GM19395 (cell line): ENCODE data around the gene TBCA.
"Not testable (repeated sequence)": the region's sequence is repeated elsewhere in the genome, so short reads cannot be mapped to it uniquely, and the experiment has no call there.

Source experiments
- ATAC-seq: cut with Tn5 transposase; IDR thresholded peaks from one replicate; pipeline ENCODE4 v1.9.1; 2021; ENCODE audit warnings: mild to moderate bottlenecking, moderate library complexity; ENCODE audit not compliant: unreplicated experiment

TBCA gene

GRCh38 chr5:77718934-77719610, 57.1 kb downstream of the TBCA start:
- peak; percentile 82 for ATAC-seq

DNA sequence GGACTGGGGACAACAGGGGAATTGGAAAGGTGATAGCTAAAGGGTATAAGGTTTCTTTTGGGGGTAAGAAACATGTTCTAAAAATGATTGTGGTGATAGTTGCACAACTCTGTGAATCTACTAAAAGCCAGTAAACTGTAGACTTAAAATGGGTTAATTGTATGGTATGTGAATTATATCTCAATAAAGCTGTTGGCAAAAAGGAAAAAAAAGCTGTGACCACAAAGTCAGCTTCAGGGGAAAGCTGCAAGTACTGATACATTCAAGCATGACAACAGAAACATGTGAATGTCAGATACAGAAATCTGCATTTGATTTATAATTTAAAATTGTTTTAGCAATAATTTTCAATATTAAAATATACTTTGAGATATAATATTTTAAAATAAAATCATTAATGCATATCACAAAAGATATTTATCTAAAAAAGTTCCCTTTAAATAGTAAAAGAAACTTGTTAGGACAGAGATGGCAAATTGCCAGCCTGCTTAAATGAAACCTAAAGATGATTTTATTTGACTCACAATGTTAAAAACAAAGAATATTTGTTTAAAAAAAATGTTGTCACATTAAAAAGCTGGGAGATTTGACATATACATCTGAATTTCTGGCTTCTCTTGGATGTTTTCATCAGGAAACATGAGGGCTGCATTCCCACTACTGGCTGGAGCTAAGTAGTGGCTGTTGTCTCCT, 66.0 kb downstream of the TBCA start:
- no peak for ATAC-seq

- no peak for ATAC-seq
Observed at GRCh38 chr5:77709340-77709739, 66.8 kb downstream of the TBCA start.

DNA sequence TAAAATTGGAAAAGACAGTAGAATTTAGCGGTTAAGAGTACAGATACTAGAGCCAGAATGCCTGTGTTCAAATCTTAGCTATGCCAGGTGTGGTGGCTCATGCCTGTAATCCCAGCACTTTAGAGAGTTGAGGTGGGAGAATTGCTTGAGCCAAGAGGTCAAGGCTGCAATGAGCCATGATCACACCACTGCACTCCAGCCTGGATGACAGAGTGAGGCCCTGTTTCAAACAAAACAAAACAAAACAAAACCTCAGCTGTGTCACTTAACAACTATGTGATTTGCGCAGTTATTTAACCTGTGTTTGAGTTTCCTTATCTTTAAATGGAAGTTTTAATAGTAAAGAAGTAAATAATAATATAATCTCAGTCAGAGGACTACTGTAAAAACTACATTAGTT, 68.3 kb downstream of the TBCA start:
- no peak for ATAC-seq

DNA sequence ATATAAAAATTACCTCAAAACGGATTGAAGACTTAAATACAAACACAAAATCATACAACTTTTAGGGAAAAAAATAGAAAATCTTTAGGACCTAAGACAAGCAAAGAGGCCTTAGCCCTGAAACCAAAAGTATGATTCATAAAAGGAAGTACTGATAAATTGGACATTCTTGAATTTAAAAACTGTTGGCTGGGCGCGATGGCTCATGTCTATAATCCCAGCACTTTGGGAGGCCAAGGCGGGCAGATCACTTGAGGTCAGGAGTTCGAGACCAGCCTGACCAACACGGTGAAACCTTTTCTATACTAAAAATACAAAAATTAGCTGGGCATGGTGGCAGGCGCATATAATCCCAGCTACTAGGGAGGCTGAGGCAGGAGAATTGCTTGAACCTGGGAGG, 76.6 kb downstream of the TBCA start:
- ATAC-seq: not testable (repeated sequence)

DNA sequence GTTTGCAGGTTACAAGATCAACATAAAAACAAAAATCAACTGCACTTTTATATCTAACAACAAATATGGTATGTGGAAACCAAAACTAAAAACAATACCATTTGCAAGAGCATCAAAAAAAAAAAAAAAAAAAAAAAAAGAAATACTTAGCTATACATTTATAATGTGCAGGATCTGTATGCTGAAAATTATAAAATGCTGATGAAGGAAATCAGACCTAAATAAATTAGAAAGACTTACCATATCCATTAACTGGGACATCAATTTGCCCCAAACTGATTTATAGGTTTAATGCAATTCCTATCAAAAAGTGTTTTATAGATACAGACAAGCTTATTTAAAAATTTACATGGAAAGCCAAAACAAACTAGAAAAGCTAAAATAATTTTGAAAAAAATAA, 77.2 kb downstream of the TBCA start:
- no peak for ATAC-seq

DNA sequence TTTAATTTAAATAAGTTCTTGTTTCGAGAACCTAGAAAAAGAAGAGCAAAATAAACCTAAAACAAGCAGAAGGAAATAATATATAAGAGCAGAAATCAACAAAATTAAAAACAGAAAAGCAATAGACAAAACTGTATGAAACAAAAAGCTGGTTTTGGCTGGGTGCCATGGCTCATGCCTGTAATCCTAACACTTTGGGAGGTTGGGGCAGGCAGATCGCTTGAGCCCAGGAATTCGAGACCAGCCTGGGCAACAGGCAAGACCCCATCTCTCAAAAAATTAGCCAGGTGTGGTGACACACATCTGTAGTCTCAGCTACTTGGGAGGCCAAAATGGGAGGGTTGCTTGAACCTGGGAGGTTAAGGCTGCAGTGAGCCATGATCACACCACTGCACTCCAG, 78.4 kb downstream of the TBCA start:
- no peak for ATAC-seq

GRCh38 chr5:77696120-77696519, 80.0 kb downstream of the TBCA start:
- ATAC-seq: no peak

GRCh38 chr5:77693913-77694312, 82.2 kb downstream of the TBCA start:
- ATAC-seq: no peak

GRCh38 chr5:77683171-77683732, 92.9 kb downstream of the TBCA start:
- no peak for ATAC-seq

DNA sequence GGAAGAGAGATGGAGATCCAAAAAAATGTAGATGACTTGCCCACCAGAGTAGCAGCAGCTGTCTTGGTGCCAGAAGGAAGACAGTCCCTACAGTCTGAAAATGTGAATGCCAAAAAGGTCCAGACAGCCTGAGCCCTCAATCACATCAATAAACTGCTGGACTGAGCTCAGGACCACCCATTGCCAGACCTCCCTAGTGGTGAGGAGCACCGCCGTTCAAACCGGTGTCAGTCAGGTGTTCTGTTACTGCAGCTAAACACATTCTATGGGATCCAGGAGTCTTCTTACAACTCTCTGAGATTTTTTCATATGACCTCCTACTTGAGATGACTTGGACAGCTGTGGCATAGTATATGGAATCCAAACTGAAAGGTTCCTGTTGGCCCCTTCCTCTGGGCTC, 105.6 kb downstream of the TBCA start:
- no peak for ATAC-seq

- no peak for ATAC-seq
Observed at GRCh38 chr5:77669677-77670076, 106.5 kb downstream of the TBCA start.

DNA sequence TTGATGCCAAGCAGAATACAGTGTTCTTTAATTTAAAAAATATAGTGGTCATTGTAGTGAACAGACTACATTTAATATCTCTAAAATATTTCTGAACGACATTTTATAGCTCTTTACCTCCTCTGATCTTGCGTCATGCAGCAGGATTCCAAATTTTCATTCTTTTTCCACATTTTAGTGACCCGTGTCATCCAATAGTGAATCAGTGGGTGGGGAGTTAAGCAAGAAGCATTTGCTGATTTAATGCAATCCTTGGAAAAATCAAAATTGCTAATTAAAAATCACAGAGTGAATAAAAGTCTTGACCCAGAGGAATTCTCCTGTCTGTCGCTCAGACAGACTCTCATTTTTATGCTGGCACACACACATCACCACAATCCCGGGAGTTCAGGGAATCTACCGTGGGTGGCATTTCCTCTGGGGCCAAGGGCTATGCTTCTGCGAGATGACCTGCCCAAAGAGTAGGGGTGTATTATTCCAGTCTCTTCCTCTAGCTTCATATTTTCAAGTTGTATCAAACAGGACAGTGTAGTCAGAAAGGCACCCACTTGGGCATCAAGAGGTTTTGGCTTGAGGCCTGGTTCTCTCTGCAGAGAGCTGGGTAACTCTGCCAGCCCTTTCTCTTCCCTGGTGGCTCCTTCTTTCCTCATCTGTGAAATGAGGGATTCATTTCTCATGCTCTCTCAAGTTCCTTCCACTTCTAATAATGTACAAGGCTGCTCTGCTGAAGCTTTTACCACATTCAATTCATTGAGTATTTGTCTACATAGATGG, 112.9 kb downstream of the TBCA start:
- no peak for ATAC-seq

DNA sequence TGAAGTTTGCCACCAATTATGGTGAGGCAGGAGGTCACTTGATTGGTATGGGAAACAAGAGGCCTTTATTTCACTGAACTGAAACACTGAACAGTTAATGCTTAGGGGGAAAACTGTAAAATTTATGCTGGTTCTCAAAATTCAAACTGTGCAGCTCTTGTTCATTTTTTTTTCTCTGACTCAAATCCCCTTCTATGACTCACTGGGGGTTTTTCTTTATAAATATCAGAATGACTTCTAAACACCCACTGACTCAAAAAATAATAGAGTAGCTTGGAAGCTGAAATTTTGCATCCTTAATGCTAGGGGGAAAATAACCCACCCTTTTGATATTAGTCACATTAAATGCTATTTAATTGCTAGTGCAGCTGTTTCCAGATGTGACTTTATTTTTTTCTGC, 113.5 kb downstream of the TBCA start:
- ATAC-seq: no peak

DNA sequence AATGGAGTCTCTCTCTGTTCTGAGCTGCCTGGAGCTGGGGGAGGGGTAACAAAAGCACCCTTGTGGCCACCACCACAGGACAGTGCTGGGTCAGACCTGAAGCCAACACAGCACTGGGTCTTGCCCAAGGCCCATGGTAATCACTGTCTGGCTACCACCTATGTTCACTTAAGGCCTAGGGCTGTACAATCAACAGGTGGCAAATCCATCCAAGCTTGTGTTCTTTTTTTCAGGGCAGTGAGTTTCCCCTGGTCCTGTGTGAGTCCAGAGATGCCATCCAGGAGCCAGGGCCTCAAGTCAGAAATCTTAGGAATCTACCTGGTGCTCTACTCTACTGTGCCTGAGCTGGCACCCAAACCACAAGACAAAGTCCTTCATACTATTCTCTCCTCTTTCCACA, 117.5 kb downstream of the TBCA start:
- no peak for ATAC-seq

- ATAC-seq: no peak
Observed at GRCh38 chr5:77651343-77651742, 124.8 kb downstream of the TBCA start.

GRCh38 chr5:77650686-77651085, 125.5 kb downstream of the TBCA start:
- ATAC-seq: no peak

- ATAC-seq: no peak
Observed at GRCh38 chr5:77649776-77650175, 126.4 kb downstream of the TBCA start.

DNA sequence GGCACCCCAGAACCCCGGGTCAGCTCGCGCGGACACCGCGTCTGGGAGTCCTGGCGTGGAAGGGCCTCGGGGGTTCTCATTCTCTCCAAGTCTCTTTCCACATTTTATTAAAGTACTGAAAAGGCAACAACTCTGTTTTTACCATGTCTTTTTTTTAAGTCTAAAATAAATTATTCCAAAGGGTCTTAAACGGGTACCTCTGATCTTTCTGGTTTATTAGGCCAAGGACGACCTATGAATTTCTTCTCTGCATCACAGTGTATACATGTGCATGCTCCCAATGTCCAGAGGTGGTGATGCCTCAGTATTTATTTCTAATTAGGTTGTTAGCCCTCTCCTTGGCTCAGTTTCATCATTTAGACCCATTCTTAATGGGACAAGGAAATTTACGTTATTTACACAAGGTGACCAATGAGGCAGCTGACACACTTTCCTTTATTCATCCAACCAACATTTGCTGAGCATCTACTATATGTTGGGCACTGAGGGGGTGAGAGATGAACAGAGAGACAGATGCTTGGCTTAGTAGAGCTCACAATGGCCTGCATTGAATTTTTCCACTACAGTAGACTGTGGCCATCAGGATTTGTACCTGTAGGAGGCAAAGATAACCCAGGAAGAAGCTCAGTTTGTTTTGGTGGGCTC, 130.0 kb downstream of the TBCA start:
- no peak for ATAC-seq

DNA sequence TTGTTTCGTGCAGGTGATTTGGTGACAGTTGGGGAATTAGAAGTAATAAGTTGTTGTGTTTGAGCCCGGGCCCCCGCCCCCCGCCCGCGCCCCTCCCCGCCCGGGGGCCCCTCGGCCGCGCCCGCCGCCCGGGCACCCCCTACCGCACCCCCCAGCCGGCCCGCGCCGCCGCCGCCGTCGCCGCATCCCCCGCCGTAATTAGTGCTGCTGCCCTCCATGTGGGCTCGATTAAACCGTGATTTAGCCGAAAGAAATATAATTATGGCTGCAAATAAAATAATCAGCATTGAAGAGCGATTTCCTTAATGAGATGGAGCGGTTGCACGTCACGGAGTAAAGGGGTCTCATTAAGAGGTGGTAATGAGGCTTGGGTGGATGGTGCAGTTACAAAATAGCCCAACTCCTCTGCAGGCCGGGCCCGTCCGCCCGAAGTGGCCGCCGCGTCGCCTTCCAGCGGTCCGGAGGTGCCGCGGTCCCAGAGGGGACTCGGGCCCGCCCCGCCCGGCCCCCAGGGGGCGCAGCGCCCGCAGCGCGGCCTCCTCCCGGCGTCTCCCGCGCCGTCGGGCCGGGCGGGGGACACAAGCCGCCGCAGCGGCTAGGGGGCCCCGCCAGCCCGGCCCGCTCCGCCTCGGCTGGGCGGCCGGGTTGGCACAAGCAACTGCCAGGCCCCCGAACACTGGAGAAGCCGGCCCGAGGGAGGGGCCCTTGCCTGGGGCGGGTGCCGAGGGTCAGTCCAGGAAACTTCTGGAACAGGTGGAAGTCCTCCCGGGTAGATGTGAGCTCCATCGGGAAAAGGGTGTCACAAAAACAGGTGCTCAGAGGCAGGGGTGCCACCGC, 130.8 kb downstream of the TBCA start:
- ATAC-seq: no peak
